Measurements from ENCODE around the gene SHC1.

SHC1 gene

DNA sequence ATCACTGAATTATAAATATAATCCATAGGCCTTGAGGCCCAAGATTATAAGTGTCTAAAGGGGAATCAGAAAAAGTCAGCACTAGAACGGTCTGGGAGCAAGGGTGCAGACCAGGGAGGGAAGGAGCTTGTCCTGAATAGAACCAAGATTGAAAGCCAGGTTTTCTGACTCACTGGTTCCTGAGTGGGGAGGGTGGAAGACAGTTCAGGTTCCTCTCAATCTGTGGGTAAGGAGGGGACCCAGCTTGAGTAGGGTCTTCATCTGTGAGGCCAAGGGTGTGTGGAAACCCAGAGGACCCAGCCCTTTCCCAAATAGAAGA, 23.7 kb upstream of the SHC1 start:
- Histone ChIP-seq H2BK15ac (replicated peaks; ENCODE audit: low read depth) (no peak overlapping the region), H2AK5ac (ENCODE audit: low read length) (no peak overlapping the region), H3K4me1 (ENCODE audit: control insufficient read depth, low read depth, low read length) (no peaks in the 10 kb centered on the region), H3K4me2 (ENCODE audit: low read length) (no peak overlapping the region), H3K23ac (ENCODE audit: low read length) (no peak overlapping the region), H3K27ac (ENCODE audit: low read depth, low read length) (no peak overlapping the region), H3K79me2 (ENCODE audit: control insufficient read depth, insufficient read depth, low read length) (no peaks in the 10 kb centered on the region), H4K8ac (ENCODE audit: low read depth, low read length) (no peak overlapping the region), H3K79me1 (ENCODE audit: low read length) (peaks cover 8% of the 10 kb centered on the region), H3K18ac (ENCODE audit: low read length) (no peak overlapping the region), H3K56ac (ENCODE audit: low read length) (no peak overlapping the region), H4K5ac (ENCODE audit: low read length) (no peak overlapping the region), H3K9ac (ENCODE audit: low read length) (no peak overlapping the region), H3K4me3 (ENCODE audit: low read length) (no peak overlapping the region), H3K4ac (ENCODE audit: low read depth, low read length) (no peak overlapping the region), H2BK120ac (ENCODE audit: low read depth, low read length) (no peak overlapping the region), H3K27me3 (ENCODE audit: insufficient read depth, low read length, poor library complexity) (no peaks in the 10 kb centered on the region), H2BK5ac (ENCODE audit: low read length) (no peak overlapping the region), H3K36me3 (ENCODE audit: control insufficient read depth, insufficient read depth, low read length) (peaks cover 9% of the 10 kb centered on the region)
- DNase-seq = no peak
- WGBS (ENCODE audit: extremely low coverage, insufficient coverage, low lambda C conversion rate) = no CpG with 5 or more reads among the region's 1 CpG

DNA sequence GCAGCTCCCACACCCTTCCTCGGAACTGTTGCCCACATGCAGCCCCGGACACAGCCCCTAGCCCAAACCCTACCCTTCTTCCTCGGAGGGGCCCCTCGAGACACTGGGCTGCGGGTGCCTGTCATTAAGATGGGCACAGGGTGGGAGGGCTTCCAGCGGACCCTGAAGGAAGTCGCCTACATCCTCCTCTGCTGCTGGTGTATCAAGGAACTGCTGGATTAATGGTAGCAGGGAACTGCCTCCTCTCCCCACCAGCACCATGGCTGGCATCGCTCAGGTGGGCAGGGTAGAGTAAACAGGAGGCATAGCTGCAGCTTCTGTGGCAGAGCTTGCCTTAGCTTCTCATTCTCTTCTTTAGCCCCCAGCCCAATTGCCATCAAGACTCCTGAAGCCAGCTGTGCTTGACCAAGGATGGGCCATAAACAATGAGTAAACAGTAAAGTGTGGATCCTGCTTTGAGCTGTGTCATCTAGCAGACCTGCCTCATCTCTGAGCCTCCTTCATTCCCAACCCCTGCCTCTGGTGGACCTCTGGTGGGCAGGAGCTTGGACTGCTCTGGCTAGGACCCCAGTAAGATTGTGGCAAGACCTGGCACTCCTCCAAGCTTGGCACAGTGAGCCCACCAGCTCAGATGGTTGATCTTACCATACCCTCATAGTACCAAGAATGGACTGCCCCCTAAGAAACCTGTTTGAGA, 23.2 kb upstream of the SHC1 start, which contains the start of gene LENEP:
LENEP (plus strand) TSS at position 15 of the 697 bp plus-strand sequence; CDS start at position 37, 22 bp downstream.
- Histone ChIP-seq H3K18ac (ENCODE audit: low read length) (no peak within 1 kb of the TSS), H2BK120ac (ENCODE audit: low read depth, low read length) (no peak within 1 kb of the TSS), H3K4me1 (ENCODE audit: control insufficient read depth, low read depth, low read length) (no peaks in the 10 kb centered on the region), H3K4ac (ENCODE audit: low read depth, low read length) (no peak within 1 kb of the TSS), H2AK5ac (ENCODE audit: low read length) (no peak within 1 kb of the TSS), H3K4me2 (ENCODE audit: low read length) (no peak within 1 kb of the TSS), H2BK5ac (ENCODE audit: low read length) (no peak within 1 kb of the TSS), H3K9ac (ENCODE audit: low read length) (no peak within 1 kb of the TSS), H3K23ac (ENCODE audit: low read length) (no peak within 1 kb of the TSS), H3K79me1 (ENCODE audit: low read length) (peaks cover 12% of the 10 kb centered on the region), H3K36me3 (ENCODE audit: control insufficient read depth, insufficient read depth, low read length) (peaks cover 13% of the 10 kb centered on the region), H4K8ac (ENCODE audit: low read depth, low read length) (no peak within 1 kb of the TSS), H2BK15ac (replicated peaks; ENCODE audit: low read depth) (no peak within 1 kb of the TSS), H3K4me3 (ENCODE audit: low read length) (no peak within 1 kb of the TSS), H3K27ac (ENCODE audit: low read depth, low read length) (no peak within 1 kb of the TSS), H3K27me3 (ENCODE audit: insufficient read depth, low read length, poor library complexity) (no peaks in the 10 kb centered on the region), H3K79me2 (ENCODE audit: control insufficient read depth, insufficient read depth, low read length) (no peaks in the 10 kb centered on the region), H3K56ac (ENCODE audit: low read length) (peak within 1 kb of the TSS; percentile 15), H4K5ac (ENCODE audit: low read length) (no peak within 1 kb of the TSS)
- WGBS (ENCODE audit: extremely low coverage, insufficient coverage, low lambda C conversion rate) = no CpG with 5 or more reads among the region's 8 CpGs
- DNase-seq = no peak

DNA sequence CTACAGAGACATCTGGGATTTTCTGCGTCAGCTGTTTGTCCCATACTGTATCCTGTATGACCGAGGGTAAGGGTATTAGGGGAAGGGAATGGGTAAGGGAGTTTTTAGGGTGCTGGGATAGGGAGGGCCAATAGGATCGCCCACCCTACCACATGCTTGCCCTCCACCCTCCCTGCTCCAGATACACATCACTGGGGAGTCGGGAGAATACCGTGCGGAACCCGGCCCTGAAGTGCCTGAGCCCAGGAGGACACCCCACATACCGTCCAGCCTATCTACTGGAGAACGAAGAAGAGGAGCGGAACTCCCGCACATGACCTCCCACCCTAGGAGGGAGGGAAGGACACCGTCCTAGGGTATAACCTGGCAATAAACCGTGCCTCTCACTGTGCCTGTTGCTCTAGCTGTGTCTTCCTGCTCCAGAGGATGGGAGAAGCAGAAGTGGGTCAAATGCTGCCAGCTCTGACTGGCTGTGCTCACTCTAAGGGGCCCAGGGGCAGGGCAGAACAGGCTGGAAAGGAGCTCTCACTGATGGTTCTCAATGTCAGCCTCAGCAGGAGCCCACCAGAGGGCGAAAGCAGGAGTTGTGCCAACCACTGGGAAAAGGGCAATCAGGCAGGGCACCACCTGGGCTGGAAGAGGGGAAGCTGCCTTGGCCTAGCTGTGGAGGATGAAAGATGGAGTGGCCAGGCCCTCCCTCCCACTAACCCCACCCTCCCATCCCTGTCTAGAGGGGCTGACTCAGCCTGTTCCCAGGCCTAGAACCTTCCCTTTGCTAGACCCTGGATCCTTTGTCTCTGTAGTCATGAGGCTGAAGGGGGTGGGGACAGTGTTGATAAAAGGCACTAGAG, 22.4 kb upstream of the SHC1 start:
- H3K27ac ChIP-seq (ENCODE audit: low read depth, low read length) = no peak overlapping the region
- H2AK5ac ChIP-seq (ENCODE audit: low read length) = no peak overlapping the region
- no peaks in the 10 kb centered on the region for H3K27me3 ChIP-seq (ENCODE audit: insufficient read depth, low read length, poor library complexity)
- no peak overlapping the region for H3K4me2 ChIP-seq (ENCODE audit: low read length)
- peaks cover 19% of the 10 kb centered on the region for H3K36me3 ChIP-seq (ENCODE audit: control insufficient read depth, insufficient read depth, low read length)
- H2BK15ac ChIP-seq (replicated peaks; ENCODE audit: low read depth) = no peak overlapping the region
- no peak overlapping the region for H3K56ac ChIP-seq (ENCODE audit: low read length)
- no peak overlapping the region for H3K18ac ChIP-seq (ENCODE audit: low read length)
- H3K79me1 ChIP-seq (ENCODE audit: low read length) = peaks cover 18% of the 10 kb centered on the region
- no peak overlapping the region for H3K4ac ChIP-seq (ENCODE audit: low read depth, low read length)
- no peaks in the 10 kb centered on the region for H3K4me1 ChIP-seq (ENCODE audit: control insufficient read depth, low read depth, low read length)
- H3K4me3 ChIP-seq (ENCODE audit: low read length) = no peak overlapping the region
- no peak overlapping the region for H3K23ac ChIP-seq (ENCODE audit: low read length)
- H4K5ac ChIP-seq (ENCODE audit: low read length) = no peak overlapping the region
- peak; percentile 75 for DNase-seq
- no peak overlapping the region for H4K8ac ChIP-seq (ENCODE audit: low read depth, low read length)
- no peak overlapping the region for H2BK5ac ChIP-seq (ENCODE audit: low read length)
- WGBS (ENCODE audit: extremely low coverage, insufficient coverage, low lambda C conversion rate) = no CpG with 5 or more reads among the region's 14 CpGs
- no peak overlapping the region for H3K9ac ChIP-seq (ENCODE audit: low read length)
- H3K79me2 ChIP-seq (ENCODE audit: control insufficient read depth, insufficient read depth, low read length) = peaks cover 4% of the 10 kb centered on the region
- H2BK120ac ChIP-seq (ENCODE audit: low read depth, low read length) = no peak overlapping the region

DNA sequence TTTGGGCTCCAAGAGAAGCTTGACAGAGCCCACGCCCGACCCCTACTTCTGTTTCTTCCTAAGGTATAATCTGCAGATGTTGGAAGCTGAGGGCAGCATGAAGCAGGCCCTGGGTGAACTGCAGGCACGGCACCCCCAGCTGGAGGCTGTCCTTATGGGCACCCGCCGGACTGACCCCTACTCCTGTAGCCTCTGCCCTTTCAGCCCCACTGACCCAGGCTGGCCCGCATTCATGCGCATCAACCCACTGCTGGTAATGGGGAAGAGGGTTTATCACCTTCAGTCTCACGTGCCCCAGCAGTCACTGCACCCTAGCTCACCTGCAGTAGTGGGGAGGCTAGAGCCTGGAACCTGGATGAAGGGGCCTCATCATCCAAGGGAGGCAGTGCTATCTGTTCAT, 19.7 kb upstream of the SHC1 start:
- H3K79me1 ChIP-seq (ENCODE audit: low read length) = peaks cover 19% of the 10 kb centered on the region
- no peak overlapping the region for H2BK5ac ChIP-seq (ENCODE audit: low read length)
- H3K4me3 ChIP-seq (ENCODE audit: low read length) = no peak overlapping the region
- no peak overlapping the region for H3K56ac ChIP-seq (ENCODE audit: low read length)
- no peak overlapping the region for H3K27ac ChIP-seq (ENCODE audit: low read depth, low read length)
- no peak overlapping the region for H4K5ac ChIP-seq (ENCODE audit: low read length)
- H2AK5ac ChIP-seq (ENCODE audit: low read length) = no peak overlapping the region
- no peak overlapping the region for H3K18ac ChIP-seq (ENCODE audit: low read length)
- no peak for DNase-seq
- H3K4me1 ChIP-seq (ENCODE audit: control insufficient read depth, low read depth, low read length) = no peaks in the 10 kb centered on the region
- WGBS (ENCODE audit: extremely low coverage, insufficient coverage, low lambda C conversion rate) = no CpG with 5 or more reads among the region's 8 CpGs
- no peak overlapping the region for H3K4ac ChIP-seq (ENCODE audit: low read depth, low read length)
- no peak overlapping the region for H3K23ac ChIP-seq (ENCODE audit: low read length)
- no peak overlapping the region for H3K9ac ChIP-seq (ENCODE audit: low read length)
- no peak overlapping the region for H4K8ac ChIP-seq (ENCODE audit: low read depth, low read length)
- H2BK15ac ChIP-seq (replicated peaks; ENCODE audit: low read depth) = no peak overlapping the region
- H3K79me2 ChIP-seq (ENCODE audit: control insufficient read depth, insufficient read depth, low read length) = peaks cover 7% of the 10 kb centered on the region
- no peaks in the 10 kb centered on the region for H3K27me3 ChIP-seq (ENCODE audit: insufficient read depth, low read length, poor library complexity)
- H3K36me3 ChIP-seq (ENCODE audit: control insufficient read depth, insufficient read depth, low read length) = peaks cover 20% of the 10 kb centered on the region
- no peak overlapping the region for H2BK120ac ChIP-seq (ENCODE audit: low read depth, low read length)
- no peak overlapping the region for H3K4me2 ChIP-seq (ENCODE audit: low read length)

DNA sequence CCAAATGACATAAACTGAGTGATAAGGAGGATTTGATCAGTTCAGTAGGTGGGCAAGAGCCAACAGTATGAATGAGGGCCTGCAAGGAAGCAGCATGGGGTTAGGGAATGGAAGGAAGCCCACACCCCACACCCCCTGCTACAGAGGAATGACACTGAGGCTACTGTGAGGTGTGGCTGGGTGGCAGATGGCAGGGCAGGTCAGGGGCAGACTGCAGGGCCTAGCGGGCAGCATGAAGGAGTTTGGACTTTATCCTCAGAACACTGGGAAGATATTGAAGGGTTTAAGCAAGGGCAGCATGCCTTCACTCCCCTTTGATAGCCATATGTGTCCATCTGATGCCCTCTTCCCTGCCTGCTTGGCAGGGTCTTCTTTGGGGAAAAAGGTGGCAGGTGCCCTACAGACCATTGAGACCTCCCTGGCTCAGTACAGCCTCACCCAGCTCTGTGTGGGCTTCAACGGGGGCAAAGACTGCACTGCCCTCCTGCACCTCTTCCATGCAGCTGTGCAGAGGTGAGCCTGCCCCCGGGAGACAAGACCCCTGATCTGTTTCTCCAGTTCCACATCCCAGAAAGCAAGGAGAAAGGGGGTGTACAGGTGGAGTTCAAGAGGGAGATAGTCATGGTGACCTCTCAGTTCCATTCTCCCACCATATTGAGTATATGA, 18.8 kb upstream of the SHC1 start:
- H3K4me3 ChIP-seq (ENCODE audit: low read length) = no peak overlapping the region
- no peak overlapping the region for H3K9ac ChIP-seq (ENCODE audit: low read length)
- no CpG with 5 or more reads among the region's 3 CpGs for WGBS (ENCODE audit: extremely low coverage, insufficient coverage, low lambda C conversion rate)
- H2BK15ac ChIP-seq (replicated peaks; ENCODE audit: low read depth) = no peak overlapping the region
- H2AK5ac ChIP-seq (ENCODE audit: low read length) = no peak overlapping the region
- H3K23ac ChIP-seq (ENCODE audit: low read length) = no peak overlapping the region
- H3K79me1 ChIP-seq (ENCODE audit: low read length) = peaks cover 21% of the 10 kb centered on the region
- H4K8ac ChIP-seq (ENCODE audit: low read depth, low read length) = no peak overlapping the region
- no peak overlapping the region for H2BK120ac ChIP-seq (ENCODE audit: low read depth, low read length)
- no peaks in the 10 kb centered on the region for H3K27me3 ChIP-seq (ENCODE audit: insufficient read depth, low read length, poor library complexity)
- H3K4ac ChIP-seq (ENCODE audit: low read depth, low read length) = no peak overlapping the region
- H4K5ac ChIP-seq (ENCODE audit: low read length) = no peak overlapping the region
- H3K4me2 ChIP-seq (ENCODE audit: low read length) = no peak overlapping the region
- peak overlapping the region; percentile 34 for H3K56ac ChIP-seq (ENCODE audit: low read length)
- no peak for DNase-seq
- H3K4me1 ChIP-seq (ENCODE audit: control insufficient read depth, low read depth, low read length) = no peaks in the 10 kb centered on the region
- H3K18ac ChIP-seq (ENCODE audit: low read length) = no peak overlapping the region
- H2BK5ac ChIP-seq (ENCODE audit: low read length) = no peak overlapping the region
- H3K36me3 ChIP-seq (ENCODE audit: control insufficient read depth, insufficient read depth, low read length) = peaks cover 20% of the 10 kb centered on the region
- H3K27ac ChIP-seq (ENCODE audit: low read depth, low read length) = no peak overlapping the region
- peaks cover 10% of the 10 kb centered on the region for H3K79me2 ChIP-seq (ENCODE audit: control insufficient read depth, insufficient read depth, low read length)
